HG02571 (cell line): Measurements from ENCODE around the gene AUP1.

ENCODE experiments used
- ATAC-seq: cut with Tn5 transposase; IDR thresholded peaks from one replicate; pipeline ENCODE4 v1.9.1; 2021; ENCODE audit warnings: mild to moderate bottlenecking, moderate library complexity; ENCODE audit not compliant: unreplicated experiment

The AUP1 gene

DNA sequence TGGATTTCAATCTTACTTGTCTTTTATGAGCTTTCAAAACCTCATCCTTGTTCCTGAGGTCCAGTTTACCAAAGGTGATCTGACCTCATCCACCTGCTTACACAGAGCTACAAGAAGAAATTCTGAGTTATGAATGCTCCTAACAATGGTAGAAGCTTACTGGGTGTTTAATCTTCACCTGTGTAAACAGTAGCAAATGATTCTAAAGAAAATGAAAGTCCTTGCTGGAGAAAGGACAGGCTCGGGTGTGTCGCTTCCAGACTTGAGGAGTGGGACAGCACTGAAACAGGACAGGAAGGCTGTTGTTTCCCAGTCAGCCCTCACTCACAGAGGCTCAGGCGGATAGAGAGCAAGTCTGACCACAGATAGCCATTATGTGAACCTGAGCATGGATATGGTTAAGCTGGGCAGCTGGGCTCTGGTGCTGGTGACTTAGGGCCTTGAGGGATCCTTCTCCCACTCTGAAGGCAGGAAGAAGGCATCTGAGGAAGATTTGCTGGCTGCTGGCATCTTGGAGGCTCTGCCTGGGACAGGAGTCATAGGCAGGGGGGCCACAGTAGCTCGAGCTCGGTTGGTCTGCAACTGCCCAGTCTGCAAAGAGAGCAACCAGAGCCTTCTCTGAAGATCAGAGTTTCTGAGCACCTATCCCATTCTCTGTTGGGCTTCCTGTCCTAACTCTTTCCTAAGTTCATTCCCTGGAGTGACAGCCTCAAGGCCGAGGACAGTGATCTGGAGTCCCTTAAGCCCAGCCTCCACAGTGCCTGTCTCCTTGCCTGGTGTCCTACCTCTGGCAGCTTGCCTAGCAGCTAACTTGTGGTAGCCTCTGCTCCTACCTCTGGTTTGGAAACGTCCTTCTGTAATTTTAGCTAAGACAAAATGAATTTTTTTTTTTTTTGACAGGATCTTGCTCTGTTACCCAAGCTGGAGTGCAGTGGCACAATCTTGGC, 29.1 kb upstream of the AUP1 start:
- no peak for ATAC-seq

DNA sequence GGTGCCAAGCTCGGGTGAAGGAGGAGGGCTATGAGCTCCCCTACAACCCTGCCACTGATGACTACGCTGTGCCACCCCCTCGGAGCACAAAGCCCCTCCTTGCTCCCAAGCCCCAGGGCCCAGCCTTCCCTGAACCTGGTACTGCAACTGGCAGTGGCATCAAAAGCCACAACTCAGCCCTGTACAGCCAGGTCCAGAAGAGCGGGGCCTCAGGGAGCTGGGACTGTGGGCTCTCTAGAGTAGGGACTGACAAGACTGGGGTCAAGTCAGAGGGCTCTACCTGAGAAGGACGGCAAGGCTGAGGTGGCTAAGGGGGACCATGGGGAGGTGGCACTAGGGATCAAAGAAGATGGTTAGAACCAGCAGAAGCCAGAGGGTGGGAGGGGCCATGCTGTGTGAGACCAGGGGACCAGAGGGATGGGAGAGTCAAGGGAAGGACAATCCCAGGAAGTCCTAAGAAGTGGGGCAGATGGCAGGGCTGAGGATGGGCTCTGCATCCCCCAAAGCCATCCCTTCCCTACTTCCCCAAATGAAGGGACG, 27.4 kb upstream of the AUP1 start:
- ATAC-seq, result no peak

DNA sequence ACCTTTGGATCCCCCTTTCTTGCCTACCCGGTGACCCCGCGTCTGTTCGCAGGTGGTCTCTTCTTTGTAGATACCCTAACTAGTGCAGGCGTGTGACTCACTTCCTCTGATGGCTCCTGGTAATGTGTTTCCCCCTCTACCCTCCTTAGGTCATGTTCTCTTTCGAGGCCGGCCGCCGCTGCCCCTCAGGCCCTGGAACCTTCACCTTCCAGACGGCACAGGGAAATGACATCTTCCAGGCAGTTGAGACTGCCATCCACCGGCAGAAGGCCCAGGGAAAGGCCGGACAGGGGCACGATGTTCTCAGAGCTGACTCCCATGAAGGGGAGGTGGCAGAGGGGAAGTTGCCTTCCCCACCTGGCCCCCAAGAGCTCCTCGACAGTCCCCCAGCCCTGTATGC, 26.7 kb upstream of the AUP1 start:
- no peak for ATAC-seq

DNA sequence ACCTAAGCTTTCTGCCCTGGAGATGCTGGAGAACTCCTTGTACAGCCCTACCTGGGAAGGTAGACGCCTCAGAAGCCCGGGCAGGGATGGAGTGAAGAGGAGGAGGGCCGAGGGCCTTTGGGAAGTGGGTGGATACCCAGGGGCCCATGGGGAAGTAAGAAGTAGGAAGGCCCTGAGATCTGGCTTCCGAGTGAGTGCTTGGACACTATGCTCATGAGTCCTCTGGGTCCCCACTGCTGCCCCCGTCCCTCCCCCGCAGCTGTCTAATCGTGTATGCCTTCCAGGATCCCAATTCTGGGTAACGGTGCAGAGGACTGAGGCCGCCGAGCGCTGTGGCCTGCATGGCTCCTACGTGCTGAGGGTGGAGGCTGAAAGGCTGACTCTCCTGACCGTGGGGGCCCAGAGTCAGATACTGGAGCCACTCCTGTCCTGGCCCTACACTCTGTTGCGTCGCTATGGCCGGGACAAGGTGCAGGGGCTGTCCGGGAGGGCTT, 26.2 kb upstream of the AUP1 start:
- no peak for ATAC-seq

DNA sequence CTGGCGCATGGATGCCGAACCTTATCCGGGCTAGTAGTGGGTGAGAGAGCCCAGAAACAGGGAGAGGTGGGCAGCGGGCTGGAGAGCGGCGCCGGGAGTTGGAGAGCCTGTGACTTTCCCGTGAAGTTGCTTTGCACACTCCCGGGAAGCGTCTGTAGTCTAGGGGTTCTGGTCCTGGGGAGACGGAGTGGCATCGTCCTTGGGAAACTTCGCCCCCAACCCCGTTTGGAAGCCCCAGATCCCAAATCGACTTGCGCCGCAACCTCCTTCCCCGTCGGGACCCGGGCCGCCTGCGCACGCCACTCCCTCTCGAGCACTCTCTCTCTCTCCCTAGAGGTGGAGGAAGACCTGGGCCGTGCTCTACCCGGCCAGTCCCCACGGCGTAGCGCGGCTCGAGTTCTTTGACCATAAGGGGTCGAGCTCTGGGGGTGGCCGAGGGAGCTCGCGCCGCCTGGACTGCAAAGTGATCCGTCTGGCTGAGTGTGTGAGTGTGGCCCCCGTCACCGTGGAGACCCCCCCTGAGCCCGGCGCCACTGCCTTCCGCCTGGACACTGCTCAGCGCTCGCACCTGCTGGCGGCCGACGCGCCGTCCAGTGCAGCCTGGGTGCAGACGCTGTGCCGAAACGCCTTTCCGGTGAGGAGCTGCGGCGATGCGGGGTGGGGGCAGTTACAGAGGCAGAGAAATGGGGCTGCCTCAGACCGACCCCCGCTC, 25.5 kb upstream of the AUP1 start:
- ATAC-seq, result peak; percentile 38

DNA sequence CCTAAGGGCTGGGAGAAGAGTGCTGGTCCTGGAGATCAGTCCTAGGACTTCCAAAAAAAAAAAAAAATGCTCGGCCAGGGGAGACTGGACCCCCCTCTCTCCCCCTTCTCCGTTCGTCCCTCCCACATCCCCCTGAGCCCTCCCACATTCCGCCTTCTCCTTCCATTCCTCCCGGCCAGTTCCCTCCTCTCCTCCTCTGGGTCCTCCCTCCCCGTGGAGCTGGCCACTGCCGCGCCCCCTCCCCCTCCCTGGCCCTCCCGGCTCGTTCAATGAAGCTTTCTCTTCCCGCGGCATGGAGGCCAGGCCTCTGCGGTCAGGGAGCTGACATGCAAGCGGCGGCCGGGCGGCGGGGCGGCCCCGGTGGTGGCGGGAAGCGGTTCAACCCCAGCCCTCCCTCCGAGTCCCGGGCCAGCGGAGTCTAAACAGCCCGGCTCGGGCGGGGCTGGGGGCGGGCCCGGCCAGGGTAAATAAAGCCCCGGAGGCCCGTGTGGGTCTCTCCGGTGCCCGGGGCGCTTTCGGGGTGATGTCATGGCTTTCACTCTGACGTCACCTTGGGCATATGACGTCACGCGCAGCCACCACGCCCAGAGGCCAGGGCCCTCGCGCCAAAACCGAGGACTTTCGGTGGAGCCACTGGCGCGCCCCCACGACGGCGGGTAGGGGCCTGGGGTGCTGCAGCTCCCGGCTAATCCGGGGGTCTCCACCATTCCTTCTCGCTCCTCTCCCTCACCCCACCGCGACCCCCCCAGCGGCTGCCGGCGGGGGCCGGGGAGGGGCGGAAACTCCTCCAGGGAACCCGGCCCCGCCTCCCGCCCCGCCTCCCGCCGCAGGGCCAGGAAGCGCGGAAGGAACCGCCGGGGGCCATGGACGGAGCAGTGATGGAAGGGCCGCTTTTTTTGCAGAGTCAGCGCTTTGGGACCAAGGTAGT, 24.6 kb upstream of the AUP1 start, which contains the start of the genes DOK1 and LOXL3:
DOK1 (plus strand) TSS at position 829 of the 928 bp plus-strand sequence; CDS start at position 864, 35 bp downstream.
LOXL3 (minus strand) TSS at position 51 of the 928 bp plus-strand sequence. CDS start 1,308 bp downstream, outside the sequence.
- ATAC-seq, result peak; percentile 55

DNA sequence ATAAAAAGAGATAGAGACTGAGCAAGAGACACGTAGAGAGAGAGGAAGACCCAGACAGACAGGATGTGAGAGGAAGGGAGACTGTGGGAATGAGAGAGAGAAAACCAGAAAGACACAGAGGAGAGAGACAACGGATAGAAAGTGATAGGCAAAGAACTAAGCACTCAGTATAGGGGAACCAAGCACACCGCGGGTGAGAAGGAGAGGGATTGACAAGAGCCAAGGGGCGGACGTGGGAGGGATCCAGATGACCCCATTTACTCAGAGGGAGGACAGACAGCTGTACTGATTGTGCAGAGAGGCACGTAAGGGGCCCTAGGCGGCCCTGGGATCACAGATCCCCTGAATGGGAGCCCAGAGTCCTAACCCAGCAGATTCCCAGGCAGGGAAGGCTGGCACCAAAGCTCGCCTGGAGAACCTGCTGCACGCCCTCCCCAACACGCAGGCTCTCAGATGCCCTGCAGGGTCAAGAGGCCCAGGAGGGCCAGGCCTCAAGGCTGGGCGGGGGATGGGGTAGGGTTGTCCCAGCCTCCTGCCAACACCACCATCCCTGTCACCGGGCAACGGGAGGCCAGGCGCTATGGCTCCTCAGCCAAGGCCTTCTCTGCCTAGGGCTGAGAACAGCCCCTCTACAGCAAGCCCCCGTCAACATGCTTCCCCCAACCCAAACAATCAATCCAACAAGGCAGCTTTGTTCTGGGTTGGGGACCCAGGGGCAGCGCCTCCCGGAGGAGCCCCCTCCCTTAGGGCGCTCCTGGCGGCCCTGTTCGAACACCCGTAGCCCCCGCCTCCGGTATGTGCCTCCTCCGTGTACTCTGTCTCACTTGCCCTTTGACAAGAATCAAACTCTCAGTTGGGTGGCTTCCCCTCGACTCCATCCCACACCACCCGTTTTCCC, 23.7 kb upstream of the AUP1 start:
- no peak for ATAC-seq

DNA sequence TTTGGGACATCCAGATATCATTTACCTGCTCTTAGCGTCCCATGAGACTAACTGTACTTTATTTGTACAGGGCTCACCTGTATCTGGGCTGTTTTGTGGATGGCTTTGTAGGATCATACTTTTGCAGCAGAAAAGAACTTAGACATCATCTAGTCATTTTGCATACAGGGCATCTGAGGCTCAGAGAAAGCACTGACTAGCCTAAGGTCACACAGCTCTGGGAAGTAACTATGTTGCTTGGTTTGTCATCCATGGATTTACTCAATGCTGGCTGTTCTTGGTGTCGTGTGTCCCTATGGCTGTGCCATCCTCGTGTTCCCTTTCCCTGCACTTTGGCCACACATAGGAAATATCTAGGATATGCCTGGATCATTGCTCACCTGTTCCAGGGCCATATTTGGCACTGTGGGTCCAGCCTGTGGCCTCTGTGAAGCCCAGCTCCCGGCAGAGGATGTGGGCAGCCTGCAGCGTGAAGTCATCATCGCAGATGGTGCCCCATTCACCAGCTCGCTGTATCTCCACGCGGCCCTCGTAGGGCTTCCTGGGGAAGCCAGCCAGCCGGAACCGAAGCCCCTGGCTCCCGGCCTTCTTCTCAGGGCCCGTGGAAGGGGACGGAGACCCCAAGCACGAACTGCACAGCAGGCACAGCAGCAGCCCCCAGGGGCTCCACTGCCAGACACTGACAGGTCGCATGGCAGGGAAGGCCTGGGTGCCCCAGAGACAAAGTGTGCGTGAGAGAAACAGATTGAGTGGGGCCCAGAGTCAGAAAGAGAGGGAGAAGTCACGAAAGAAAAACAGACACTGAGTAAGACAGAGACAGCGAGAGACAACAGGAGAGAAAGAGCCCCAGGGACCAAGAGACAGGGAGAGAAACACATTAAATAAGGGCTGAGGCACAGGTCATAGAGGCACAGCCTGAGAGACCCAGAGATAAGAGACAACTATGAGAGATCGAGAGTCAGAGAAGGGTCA, 22.7 kb upstream of the AUP1 start:
- no peak for ATAC-seq

DNA sequence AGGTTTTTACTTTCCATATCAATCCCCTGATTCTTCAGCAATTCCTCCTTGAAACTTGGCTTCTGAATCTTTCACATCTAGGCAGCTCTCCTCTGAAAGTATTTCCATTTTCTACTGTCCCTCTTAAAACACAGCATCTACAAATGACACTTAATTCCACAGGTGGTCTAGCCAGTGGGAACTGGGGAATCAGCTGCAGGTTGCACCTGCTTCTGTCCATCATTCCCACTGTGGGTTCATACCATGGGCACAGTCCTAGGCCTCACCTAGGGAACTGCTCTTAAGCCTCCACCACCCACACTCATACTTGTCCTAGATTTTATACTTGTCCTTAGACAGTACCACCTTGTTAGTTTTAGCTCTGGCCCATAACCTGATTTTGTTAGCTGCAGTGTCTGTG, 22.0 kb upstream of the AUP1 start:
- ATAC-seq, result no peak

DNA sequence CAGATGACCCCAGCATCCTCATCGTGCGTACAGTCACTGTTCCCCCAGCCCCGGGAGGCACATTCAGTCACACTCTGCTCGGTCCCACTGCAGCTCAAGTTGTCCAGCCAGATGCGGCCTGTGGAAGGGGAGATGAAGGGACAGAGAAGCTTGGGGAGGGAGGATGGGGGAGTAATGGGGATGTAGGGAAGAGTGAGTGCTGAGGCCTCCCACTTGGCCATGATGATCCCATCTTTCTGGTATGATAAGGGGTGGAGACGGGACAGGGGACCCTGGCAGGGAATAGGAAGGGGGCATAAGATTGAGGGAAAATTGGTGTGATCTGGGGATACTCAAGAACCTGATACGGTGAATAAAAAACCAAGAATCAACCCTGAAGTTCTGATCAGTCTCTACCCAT, 20.7 kb upstream of the AUP1 start:
- ATAC-seq, result no peak

DNA sequence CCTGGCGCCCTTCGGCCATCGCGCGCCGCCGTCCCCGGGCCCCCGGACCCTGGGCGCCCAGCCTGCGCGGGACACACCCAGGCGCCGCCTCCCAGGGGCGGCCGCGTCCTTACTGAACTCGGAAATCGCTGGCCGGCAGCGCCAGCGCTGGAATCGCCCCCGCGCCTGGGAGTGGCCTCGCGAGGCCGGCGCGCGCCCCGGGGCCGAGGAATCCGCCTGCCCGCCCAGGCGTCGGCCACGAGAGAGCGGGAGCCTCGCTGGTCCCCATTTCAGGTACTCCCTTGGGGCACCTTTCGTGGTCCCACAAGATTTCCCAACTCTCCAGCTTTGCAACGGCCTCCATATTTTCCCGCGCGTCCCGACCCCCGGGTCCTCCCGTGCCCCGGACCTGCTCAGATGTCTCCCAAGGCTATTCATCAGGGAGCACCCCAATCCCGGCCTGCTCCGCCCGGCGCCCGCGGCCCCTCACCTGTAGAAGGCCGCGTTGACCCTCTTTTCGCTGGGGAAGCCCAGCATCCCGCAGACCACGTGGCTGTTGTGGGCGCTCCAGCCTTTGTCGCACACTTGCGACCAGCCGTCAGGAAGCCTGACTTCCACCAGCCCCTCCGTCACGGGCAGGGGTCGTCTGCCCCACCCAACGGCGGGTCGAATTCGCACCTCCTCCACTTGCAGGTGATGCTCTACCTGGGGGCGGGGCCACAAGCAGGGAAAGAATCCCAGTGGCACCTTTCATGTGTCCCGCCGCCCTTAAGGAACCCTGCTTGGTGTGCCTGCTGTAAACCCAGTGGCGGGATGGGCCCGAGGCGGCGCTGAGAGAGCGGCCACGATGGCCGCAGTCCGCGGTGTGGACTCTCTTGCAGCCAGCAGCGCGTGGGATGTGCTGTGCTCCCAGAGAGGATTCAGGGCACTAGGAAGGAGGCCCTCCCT, 19.7 kb upstream of the AUP1 start:
- no peak for ATAC-seq

DNA sequence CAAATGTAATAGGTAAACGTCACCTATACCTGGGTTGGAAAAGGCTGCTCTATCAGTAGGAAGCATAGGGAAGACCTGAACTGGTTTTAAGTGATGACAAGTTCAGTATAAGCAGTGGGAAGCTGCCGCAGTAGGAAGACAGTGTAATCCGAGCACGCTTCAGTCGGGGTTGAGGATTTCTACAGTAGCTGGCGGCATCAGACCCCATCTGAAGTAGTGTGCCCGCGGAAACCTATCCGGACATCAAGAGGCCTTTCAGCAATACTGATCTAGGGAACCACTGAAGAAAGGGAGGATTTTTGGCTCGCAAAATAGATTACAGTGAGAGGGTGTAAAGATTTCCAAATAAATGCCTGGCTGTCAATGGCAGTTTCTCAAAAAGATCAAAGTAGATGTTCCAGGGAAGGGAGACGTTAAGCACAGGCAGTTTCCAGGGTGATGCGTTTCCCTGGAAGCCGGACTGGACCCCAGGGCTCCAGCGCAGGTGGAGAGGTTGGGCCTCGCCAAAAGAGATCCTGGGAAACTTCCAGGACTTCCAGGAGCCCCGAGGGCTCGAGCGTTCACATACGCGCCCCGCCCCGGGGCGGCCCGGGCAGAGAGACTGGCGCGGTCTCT, 18.9 kb upstream of the AUP1 start:
- ATAC-seq, result no peak

DNA sequence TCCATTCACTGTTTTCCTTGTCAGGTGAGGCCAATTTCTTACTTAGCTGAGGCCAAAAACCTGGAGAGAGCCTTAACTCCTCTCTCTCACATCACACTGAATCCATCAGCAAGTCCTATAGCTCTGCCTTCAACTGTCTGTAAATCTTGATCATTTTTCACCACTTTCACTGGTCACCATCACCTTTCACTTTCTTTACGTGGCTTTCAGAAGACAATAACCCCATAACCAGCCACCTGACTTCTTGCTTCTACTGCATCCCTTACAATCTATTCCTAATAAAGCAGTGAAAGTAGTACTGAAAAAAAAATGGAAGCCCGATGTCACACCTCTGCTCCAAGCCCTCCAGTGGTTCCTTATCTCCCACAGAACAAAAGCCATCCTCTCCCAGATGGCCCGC, 16.5 kb upstream of the AUP1 start:
- no peak for ATAC-seq

DNA sequence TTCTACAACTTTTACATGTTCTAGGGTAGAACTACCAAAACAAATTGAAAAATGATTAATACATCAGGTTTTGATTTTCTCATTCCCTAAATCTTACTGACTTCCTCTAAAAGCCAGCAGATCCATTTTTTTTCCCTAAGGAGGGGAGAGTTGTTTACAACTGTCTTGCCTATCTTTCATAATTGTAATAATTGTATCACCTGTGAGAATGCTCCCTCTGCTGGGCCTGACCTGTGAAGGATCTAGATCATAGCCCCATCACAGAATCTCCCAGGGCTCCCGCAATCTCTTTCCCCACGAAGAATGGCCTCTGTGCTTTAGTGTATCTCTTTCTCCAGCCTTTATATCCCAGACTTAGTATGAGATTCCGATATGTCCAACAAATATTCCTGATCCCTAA, 15.1 kb upstream of the AUP1 start:
- no peak for ATAC-seq

DNA sequence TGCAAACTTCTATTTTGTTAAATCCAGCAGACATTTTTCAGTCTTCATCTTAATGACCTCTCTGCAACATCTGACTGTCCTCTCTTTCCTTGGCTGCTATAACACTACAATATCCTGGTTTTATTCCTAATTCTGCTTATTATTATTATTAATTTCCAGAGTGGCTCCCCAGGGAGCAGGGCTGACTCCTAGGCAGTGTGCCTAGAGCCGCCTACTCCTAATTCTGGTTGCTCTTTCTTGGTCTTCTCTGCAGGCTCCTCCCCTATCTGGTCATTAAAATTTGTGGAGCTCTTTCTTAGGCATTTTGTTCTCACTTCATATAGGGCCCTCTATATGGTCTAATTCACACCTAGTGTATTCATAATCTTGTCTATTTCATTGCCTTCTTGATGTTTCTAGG, 13.5 kb upstream of the AUP1 start:
- no peak for ATAC-seq

DNA sequence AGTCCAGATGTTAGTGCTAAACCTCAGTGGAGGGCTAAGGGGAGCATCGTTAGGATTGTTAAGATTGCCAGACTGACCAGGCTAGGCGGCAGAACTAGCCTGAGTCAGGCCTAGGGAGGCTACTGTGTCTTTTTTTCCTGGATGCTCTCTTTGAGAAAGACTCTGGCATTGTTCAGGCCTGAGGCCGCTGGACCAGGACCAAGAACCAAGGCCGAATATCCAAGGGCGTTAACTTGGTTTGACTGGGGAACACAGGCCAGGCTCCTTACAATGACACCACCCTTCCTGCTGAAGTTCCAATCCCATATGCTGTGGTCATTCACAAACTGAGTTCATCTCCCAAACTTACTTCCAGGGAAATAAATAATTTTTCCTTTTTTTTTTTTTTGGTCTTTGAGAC, 10.8 kb upstream of the AUP1 start:
- ATAC-seq, result no peak

DNA sequence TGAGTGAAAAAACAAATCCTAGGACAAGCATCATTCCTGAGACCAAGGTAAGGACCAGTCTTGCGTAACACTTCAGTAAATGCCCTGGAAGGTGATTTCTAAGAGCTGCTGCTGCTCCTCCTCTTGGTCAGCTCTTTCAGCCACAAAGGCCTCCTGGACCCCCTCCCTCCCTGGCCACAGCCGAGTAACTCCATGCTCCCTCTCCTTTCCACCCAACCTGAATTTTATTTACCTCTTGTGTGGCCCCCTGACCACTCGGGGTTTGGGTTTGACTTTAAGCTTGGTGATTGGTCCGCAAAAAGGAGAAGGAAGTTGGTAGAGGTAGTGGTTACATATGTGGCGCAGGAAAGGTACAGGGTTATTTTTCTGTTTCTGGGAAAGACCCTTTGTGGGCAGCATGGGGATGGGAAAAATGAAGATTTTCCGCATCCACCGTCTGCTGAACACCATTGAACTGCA, 9.4 kb upstream of the AUP1 start:
- ATAC-seq, result no peak
